ENCODE measurements around the gene PELO. TPM values are rescaled to one million over a fixed set of nuclear protein-coding genes. Genes with fewer than 3 reads are reported as not detected.

PELO gene
- polyA plus RNA-seq, 10 donors, result 10.6 to 17.1 (median 12.8) TPM

DNA sequence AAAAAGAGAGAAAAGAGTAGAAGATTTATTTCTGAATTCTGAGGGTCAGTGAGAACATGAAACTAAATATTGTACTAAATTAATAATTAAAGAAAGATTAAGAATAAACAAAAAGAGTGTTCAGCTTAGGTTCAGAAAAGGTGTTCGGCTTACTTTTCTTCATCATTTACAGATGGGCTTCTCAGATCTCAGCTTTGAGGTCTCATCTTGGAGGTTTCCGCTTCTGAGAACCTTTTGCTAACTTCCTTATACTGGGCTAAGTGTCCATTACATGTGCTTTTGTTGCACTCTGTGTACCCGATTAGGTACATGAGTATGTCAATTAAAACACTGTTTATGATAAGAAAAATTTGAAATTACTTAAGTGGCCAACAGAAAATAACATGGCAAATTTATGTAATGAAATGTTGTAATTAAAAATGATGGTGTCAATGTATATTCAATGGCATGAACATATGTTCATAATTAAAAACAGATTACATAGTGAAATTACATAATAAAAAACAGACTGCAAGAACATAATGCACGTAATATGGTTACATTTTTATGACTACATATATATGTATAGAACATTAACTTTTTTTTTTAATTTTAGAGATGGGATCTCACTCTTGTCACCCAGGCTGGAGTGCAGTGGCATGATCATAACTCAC is 17.3 kb upstream of the PELO start:
- no peak for DNase-seq

DNA sequence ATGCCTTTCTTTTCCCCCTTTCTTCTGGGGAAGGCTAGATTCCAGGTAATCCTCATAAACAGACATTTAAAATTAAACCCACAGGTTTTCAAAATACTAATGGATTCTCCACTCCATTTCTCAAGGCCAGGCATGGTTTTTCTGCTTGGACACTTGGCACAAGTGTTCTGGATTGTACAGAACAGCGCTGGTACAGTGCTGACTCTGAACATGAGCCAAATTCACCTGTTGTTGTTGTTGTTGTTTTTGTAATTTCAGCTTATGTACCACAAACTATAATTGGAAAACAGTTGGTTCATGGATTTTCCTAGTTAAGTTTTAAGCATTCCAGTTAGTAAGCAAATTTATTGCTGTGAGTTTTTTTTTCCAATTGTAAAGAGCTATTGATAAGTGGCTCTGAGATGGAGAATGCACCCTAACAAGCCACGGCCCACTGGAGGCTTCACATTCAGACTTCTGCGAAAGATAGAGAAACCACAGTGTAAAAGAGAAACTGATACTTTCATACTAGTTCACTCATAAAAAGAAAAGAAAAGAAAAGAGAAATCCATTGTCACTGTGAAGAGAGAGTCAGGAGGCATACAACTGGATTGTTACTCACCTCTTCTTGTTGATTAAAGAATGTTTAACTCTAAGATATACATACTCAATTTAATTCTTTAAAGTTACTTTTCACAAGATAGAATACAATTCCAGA is 16.2 kb upstream of the PELO start:
- DNase-seq, result no peak

DNA sequence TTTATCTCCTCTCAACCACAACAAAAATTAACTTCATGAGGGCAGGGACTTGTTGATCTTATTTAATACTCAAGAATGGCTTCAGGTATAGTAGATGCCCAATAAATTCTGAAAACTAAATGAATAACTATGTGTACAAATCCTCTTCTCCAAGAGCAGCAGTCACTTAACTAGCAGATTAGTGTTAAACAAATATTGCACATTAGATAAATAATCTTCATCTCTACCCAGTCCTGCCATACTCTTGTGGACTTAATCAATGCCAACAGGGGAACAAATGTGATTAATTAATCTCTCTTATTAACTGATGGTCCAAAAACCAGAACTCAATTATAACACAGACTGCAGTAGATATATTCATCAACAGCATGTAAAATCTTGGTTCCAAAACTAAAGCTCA is 15.0 kb upstream of the PELO start:
- DNase-seq, result no peak

DNA sequence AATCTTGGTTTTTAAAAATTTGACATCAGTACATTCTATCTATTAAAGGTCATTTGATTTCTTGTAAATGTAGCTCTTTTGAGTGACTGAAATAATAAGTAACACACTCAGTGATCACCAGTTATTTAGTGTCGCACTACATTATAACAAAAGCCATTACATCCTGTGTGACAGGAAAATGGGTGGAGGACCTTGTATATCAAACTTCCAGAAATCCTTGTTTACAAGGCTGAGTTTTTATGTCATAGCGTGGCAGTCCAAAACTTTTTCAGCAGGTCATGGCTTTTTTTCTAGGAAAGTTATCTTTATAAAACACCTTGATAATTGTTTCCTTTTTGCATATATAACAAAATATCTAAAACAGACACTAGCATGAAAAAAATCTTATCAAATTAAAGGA is 14.4 kb upstream of the PELO start:
- DNase-seq, result no peak

DNA sequence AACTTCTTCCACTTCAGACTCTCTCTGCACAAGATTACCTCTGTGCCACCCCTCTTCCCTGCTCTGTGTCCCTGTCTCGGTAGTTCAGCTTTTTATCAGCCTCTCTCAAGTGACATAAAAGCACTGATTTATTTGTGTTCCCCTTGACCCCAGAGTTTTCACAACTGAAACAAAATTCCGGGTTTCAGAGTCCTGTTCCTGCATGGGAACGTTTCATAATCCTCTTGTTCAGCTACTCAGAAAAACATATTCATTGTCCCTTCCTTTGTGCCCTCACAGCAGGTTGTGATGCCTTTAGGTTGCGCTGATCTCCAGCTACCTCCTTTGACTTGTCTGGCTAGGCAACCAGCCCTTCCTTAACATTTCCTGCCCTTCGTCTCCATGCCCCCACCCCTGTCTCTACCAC is 13.7 kb upstream of the PELO start:
- no peak for DNase-seq

DNA sequence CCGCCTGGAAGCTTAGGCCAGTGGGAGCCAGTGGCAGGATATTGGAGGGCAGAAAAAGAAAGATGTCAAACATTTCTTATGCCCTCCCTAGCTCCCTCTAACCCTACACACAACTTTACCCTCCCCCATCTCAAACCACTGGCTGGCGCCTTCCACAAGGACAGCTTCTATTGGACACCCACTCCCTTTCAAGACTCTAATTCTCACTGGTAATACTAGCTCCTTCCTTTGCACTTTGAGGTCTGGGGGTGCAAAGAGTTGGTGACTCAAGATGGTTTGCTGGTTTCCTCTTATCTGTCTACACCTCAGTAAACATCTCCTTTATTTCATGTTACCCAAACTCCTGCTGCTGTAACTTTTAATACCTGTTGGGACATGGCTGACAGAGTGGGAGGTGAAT is 11.6 kb upstream of the PELO start:
- no peak for DNase-seq

DNA sequence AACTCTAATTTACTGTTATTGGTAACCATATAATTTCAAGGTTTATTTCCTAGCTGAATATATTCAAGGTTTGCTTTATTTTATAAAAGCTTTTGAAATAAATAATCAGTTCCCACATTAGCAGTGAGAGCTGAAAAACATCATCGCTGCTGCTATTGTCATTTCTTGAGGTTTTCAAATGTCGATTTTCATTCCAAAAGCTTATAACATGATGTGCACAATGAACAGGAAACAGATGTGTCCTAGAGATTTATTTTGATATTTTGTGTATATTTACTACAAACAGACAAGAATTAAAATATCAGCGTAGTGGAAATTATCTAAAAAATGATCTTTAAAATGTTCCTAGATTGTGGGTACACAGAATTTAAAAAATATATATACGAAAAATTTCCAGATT is 10.5 kb upstream of the PELO start:
- no peak for DNase-seq

DNA sequence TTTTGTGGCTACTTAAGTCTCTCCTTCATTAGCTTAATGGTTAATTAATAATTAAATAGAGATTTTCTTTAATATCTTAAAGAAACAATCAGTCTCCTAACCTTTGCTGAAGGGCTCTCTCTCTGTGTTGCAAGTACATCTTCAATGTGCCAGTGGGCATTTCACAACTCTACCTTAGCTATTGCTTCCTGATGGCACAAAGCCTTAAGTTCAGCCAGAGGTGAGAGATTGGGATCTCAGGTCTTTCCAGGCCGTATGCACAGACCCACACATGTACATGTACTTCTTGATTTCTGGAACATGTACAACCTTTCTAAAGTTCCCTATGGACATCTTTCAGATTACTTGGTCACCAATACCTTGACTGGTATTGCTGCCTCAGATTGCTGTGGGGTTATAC is 8.9 kb upstream of the PELO start:
- no peak for DNase-seq

DNA sequence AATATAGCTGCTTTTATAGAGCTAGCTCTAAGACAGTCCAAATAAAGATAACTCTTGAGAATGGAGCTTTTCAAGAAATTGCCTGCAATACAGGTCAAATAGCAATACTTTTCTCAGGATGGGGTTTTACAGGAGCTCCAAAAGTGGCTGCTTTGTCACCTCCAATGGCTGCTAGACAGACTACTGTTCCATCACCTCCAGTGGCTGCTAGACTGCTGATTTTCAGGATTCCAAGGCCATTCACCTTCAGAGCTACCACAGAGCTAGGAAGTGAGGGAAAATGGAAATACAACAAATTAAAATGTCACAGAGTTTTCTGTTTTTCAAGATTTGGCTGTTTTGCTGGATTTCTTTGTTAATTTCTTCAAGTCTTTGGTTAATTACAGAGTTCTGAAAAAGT is 8.5 kb upstream of the PELO start:
- DNase-seq, result no peak

DNA sequence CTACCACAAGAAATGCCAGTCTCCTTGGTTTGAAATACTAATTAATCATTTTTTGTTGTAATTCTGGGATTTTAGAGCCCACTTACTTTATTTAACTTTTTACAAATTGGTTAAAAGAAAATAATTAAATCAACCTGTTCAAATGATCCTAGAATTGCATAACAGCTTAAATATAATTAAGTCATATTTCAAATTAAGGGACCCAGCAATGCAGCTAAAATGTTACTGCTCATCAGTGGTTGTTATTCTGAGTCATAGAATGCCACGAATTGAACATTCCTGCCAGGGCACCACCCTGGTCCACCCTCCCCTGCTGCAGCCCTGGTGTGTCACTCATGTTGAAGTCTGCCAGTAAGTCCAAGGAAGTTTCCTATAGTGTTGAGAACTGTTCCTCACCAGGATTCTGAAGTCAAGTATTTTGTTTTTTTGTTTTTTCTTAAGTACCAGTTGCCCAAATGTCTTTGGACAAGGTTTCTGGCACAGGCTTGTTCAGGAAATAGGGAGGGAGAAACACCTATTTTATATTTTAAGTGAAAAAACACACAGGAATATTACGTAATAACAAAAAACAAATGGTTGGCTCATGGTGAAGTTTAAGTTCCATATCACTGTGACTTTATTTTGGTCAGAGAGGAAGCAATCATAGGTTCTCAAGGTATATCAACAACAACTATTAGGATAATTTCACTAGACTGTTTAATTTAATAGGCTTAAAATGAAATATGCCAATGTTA is 4.3 kb upstream of the PELO start:
- DNase-seq, result no peak

DNA sequence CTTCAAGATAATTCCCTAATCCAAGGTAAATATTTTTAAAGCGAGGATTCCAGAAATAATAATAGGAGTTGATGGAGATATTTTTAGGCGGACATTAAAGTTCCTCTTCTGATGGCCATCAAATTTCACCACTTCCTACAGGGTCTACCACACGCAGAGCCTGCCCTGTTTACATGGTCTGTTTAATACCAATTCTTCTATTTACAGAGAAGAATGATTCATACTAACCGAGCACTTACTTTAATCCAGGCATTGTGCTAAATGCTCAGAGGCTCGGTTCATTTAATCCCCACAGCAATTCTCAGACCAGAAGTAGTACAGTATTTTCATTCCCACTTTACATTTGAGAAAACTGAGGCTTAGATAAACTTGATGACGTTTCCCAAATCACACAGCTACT is 3.0 kb upstream of the PELO start:
- no peak for DNase-seq

DNA sequence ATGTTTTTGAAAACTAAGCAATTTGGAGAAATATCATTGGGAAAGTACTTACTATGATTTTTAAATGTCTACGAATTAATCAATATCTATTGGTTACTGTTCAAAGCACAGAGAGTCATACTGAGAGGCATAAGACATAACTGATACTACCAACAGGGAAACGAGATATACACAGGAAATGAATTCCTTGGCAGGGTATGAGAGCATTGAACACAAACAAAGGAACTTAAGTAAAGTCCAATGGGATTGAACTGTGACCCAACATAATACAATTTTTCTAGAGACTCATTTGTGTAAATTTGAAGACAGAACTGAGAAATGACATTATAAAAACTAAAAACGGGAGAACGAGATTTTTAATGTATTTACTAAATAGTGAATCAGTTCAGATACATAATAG is 1.3 kb upstream of the PELO start:
- DNase-seq, result no peak

DNA sequence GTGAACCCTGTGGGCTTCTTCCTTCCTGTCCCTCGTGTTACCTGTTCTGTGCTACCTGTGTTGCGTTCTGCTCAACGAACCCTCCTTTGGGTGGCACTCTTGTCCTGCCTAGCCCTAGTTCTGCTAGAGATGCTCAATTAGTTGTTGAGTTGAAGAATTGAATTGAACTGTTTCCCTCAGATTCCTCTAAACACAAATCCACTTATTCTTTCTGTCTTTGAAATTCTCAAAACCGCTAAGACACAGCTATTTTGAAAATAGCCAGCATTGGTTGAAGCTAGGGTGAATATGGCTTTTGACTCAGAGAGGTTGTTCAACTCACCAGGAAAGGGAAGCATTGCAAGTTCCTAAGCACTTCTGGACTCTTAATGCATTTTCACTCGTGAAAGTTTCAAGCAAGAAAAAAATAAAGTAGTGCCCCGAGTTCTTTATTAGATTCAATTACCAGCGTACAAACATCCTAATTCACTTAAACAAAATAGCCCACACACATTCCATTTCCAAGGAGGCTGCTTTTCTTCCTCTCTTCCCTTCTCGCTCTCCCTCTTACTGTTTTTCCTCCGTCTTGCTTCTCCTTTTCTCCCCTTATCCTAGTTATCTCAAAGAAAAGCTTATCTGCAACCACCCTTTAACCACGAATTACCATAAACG is 642 bp upstream of the PELO start:
- peak in 1 of 3 donors; percentile 32 for DNase-seq

DNA sequence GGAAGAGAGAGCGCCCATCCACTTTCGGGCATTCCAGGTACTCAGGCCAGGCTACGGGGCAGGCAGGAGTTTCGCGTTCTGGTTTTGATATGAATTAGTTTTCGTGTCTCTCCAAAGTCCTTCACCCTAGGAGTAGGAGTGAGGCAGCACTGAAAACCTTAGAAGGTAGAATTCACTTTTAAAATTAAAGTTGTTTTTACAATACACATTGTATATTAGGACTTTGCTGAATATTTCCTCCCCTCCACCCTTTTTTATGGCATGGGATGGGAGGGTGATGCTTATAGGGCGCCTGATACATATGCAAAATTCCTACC is 747 bp downstream of the PELO start:
- DNase-seq, result no peak

DNA sequence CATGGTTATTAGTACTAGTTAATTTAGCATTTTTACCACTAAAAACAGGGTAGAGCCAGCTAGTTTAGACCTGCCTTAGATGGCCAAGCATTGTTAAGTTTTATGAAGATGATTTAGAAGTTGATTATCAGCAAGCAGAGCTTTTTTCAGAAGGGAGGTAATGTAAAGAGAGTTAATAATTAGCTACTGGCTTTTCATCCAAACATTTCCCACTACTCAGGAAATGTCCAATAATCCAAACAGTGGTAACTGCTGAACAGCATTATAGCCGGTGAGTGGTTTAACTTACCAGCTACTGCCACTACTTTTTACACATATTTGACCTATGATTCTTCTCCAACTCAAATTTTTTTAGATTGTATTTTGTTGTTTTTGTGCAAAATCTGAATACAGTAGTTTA is 1.7 kb downstream of the PELO start:
- no peak for DNase-seq

DNA sequence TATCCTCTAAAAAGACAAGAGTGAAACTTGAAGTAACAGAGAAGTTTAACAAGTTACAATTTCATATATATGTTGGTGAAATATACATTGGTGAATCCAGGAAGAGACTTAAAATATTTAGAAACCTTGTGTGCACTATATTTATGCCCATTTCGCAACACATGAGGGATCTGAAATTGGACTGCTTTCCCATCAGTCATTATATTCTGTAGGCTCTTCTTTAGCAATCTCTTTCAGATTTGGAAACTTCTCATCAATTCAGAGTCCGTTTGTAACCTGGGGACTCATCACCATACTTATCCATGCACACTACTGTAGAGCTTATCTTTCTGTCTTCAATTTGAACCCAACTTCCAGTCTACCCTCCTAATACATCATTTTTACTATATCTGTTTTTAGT is 2.1 kb downstream of the PELO start:
- DNase-seq, result no peak

DNA sequence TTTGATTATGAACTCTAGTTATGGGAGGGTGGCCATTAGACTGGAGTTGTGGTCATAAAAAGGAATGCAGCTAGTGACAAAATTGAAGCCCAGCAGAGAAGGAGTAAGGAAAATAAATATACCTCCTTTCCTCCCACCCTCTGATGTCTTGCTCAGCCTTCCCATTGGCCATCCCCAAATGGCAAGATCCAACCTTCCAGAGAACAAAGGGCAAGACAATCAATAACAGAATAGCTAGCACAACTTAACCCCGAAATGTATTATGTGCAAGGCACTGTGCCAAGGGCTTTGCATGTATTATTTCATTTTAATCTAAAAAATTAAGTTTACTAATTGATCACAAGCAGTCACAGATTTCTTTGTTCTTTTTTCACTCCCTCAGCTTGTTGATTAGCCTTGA is 3.6 kb downstream of the PELO start:
- DNase-seq, result no peak

DNA sequence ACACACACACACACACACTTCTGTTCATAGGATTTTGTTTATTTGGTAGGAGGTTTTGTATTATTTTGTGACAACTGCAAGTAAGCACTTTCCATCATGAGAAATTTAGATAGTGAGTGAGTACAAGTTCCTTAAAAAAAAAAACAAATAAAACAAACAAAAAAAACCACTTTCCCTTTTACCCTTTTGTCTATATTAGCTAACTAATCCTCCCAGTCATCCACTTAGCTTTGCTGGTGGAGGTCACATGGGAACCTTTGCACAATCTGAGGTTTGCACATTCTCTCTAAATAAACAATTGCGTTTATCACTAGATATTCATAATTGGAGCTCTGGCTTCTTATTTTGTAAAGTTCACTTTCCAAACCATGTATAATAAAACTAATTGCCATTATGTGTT is 6.8 kb downstream of the PELO start:
- DNase-seq, result no peak

DNA sequence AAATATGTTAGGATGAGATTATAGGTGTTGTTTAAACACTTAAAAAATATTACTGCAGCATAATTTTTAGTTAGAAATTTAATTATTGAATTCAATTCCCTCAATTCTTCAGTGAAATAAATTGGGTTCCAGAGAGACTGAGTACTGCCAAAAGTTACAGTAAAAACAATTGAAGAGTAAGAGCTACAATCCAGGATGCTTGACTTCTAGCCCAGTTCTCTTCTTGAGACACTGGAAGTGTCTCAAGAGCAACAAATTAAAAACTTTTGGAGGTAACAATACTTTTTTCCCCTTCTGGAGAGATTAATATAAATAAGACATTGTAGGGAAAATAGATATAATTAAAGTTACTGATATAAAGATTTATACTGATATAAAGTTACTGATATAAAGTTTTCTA is 8.3 kb downstream of the PELO start:
- DNase-seq, result peak in 1 of 3 donors; percentile 47

DNA sequence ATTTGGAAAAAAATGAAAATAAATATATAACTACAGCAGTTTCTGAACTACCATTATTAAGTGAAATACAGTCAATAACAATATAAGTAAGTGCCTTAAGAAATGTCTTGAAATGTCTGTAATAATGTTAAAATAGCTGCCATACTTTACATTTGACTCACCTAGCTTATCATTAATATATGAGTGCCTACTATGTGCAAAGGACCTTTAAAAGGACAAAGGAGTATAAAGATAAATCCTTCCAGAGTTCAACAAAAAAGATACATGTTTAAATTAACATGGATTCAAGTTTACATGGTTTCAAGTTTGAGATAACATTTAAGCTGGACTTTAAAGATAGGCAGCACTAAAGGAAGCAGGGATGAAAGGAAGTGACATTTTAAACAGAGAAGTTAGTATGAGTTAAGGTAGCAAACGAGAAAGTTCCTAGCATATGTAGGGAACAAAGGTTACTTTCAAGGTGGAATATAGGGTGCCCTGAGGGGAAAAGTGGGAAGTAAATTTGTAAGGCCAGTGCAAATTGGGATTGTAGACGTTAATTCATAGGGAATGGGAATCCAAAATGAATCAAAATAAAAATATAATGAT is 8.9 kb downstream of the PELO start:
- DNase-seq, result no peak

DNA sequence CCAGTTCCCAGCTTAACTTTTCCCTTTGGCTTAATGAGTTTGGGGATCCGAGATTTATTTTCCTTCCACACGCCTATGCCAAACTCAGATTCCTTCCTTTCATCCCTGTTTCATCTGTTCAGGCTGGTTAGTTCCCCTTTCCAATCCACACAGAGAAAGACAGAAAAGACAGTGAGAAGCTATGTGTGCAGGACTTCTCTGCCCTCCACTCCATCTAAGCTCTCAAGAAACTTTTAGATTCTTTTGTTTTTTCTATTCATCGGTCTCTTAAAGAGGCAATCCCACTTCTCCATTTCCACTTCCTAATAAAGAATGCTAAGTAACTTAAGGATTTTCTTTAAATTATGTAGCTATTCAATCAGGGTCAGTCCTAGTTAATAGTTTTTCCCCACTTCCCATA is 11.2 kb downstream of the PELO start:
- no peak for DNase-seq

DNA sequence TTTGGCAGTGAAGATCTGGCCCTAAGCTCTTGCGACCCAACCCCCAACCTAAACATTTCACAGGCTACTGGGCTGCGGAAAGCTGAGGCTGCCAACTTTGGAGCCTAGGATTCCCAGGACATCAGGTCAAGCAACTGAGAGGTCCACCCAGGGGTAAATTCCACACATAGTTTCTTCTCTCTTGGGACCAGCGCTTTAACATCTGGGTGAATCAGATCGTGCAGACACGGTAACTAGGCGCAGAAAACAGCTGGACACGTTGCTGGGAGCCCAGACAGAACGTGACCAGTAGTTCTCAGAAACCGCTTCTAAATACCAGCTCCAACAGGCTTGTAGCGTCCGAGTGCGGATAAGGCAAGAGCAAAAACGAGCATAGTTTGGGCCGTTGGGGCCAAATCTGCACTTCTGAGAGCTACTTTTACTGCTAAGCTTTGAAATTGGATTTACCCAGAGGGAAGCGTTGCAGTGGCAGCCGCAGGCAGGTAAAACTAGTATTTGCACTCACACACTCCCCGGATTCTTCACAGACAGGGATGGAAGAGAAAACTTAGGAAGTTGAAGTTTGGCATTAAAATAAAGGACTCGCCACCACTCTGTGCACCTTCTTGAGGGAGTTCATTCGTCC is 11.8 kb downstream of the PELO start:
- DNase-seq, result peak; percentile 76 to 93 (median 77)

Data from muscle of back (tissue), 11 donors.